IPS-18c (cell line): ENCODE results near the gene TCAP.
A peak's percentile ranks its signal among the peaks of the same experiment; 100 is the strongest.

Experiments used
- H3K4me3 ChIP-seq: 2 replicates; pipeline ENCODE4 v1.7.0; 2013; ENCODE audit warnings: low read depth, mild to moderate bottlenecking, low read length, moderate library complexity; ENCODE audit not compliant: insufficient read depth
- H3K9me3 ChIP-seq: one replicate; pipeline ENCODE4 v1.6.1; 2013; ENCODE audit warnings: mild to moderate bottlenecking, low read length, moderate library complexity; ENCODE audit not compliant: control insufficient read depth, insufficient read depth

Gene TCAP

GRCh38 chr17:39664581-39665561 is at the start of gene TCAP:
Gene TCAP, plus strand, starts transcription at chr17:39665349. Its CDS starts 11 bp downstream, at chr17:39665360.
- H3K9me3 ChIP-seq, result no peaks in the 10 kb centered on the region
- no peak within 1 kb of the TSS for H3K4me3 ChIP-seq

GRCh38 chr17:39615434-39615833 is 49.7 kb upstream of the TCAP start:
- H3K4me3 ChIP-seq, result no peak overlapping the region
- peaks cover 6% of the 10 kb centered on the region for H3K9me3 ChIP-seq

GRCh38 chr17:39617100-39617445 is 48.1 kb upstream of the TCAP start:
- Histone ChIP-seq H3K4me3 (no peak overlapping the region; the same call in 1 of the 2 replicates), H3K9me3 (peaks cover 6% of the 10 kb centered on the region)

- Histone ChIP-seq H3K4me3 (peak overlapping the region; percentile 52), H3K9me3 (peaks cover 6% of the 10 kb centered on the region)
These were observed 47.5 kb upstream of the TCAP start for GRCh38 chr17:39617446-39618245.

GRCh38 chr17:39618246-39618913 is 46.8 kb upstream of the TCAP start:
- peak overlapping the region; percentile 52 for H3K4me3 ChIP-seq
- H3K9me3 ChIP-seq, result peaks cover 6% of the 10 kb centered on the region

GRCh38 chr17:39618956-39619785 is 46.0 kb upstream of the TCAP start:
- Histone ChIP-seq H3K9me3 (peaks cover 6% of the 10 kb centered on the region), H3K4me3 (no peak overlapping the region)

GRCh38 chr17:39619786-39620101 is 45.4 kb upstream of the TCAP start:
- Histone ChIP-seq H3K4me3 (no peak overlapping the region), H3K9me3 (peaks cover 6% of the 10 kb centered on the region)

GRCh38 chr17:39621523-39622379 is 43.4 kb upstream of the TCAP start:
- Histone ChIP-seq H3K9me3 (peaks cover 6% of the 10 kb centered on the region), H3K4me3 (no peak overlapping the region)

GRCh38 chr17:39622380-39623006 is 42.7 kb upstream of the TCAP start:
- H3K4me3 ChIP-seq, result no peak overlapping the region
- H3K9me3 ChIP-seq, result peaks cover 2% of the 10 kb centered on the region

- peaks cover 2% of the 10 kb centered on the region for H3K9me3 ChIP-seq
- no peak overlapping the region for H3K4me3 ChIP-seq
These were observed 41.7 kb upstream of the TCAP start for GRCh38 chr17:39623356-39623950.

GRCh38 chr17:39624313-39624712 is 40.8 kb upstream of the TCAP start:
- no peak overlapping the region for H3K4me3 ChIP-seq
- H3K9me3 ChIP-seq, result peaks cover under 1% of the 10 kb centered on the region

- Histone ChIP-seq H3K9me3 (no peaks in the 10 kb centered on the region), H3K4me3 (no peak overlapping the region)
These were observed 39.9 kb upstream of the TCAP start for GRCh38 chr17:39625198-39625785.

- no peaks in the 10 kb centered on the region for H3K9me3 ChIP-seq
- peak within 1 kb of the TSS; percentile 71 for H3K4me3 ChIP-seq
These were observed 38.7 kb upstream of the TCAP start, which contains the start of gene PPP1R1B for GRCh38 chr17:39626171-39627046. Gene PPP1R1B, plus strand, starts transcription at chr17:39626952. Its CDS starts 441 bp downstream, at chr17:39627393.

GRCh38 chr17:39627047-39627711 is 38.0 kb upstream of the TCAP start:
- Histone ChIP-seq H3K4me3 (peak overlapping the region; percentile 71), H3K9me3 (no peaks in the 10 kb centered on the region)
